ENCODE measurements around the gene C19orf12.
A peak's percentile ranks its signal among the peaks of the same experiment; 100 is the strongest.
"Not testable (repeated sequence)": the region's sequence is repeated elsewhere in the genome, so short reads cannot be mapped to it uniquely, and the experiment has no call there.

The C19orf12 gene

DNA sequence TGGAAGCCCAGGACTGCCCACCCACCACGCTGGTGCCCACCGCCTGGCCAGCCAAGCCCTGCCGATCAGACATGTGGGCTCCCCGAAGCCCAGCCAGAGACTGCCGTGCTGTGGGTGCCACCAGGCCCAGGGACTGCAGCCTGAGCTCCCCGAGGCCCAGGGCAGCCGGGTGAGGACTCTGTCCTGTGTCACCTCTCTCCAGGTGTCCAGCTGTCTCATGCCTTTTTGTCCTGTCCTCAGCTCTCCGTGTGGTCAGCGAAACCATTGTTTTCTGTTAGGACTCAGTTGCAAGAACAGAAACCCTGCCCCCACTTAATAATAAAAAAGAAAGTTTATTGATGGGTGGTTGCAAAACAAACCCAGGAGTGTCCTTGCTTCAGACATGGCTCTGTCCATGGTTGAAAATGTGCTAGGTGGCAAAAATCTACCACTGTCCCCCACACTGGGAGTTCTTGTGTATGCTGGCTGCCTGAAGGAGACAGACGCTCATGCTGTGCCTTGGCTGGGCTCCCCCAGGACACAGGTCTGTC lies 39.9 kb downstream of the C19orf12 start:
- DNase-seq: no peak

DNA sequence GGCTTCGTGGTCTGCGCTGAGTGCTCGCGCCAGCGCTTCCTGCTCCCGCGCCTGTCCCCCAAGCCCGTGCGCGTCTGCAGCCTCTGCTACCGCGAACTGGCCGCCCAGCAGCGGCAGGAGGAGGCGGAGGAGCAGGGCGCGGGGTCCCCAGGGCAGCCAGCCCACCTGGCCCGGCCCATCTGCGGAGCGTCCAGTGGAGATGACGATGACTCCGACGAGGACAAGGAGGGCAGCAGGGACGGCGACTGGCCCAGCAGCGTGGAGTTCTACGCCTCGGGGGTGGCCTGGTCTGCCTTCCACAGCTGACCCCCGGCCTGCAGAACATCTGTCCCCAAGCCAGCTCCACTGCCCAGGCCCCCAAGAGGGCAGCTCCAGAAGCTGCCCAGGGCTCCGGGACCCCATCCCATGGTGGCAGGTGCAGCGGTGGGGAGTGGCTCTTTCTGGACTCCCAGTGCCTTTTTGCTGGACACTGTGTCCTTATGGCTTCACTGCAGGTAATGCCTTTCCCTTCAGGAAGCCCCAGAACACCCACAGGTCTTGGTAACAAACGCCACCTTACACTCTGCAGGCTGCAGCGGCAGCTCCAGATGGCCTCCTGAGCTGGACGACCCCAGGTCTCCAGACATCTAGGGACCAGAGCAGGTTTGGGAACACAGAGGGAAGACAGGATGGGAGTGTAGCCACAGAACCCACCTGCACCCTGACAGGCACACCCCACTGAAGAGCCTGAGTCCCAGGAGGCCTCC lies 40.5 kb downstream of the C19orf12 start:
- no peak for DNase-seq

- no peak for DNase-seq
These were observed 41.4 kb downstream of the C19orf12 start for GRCh38 chr19:29673451-29674371.

DNA sequence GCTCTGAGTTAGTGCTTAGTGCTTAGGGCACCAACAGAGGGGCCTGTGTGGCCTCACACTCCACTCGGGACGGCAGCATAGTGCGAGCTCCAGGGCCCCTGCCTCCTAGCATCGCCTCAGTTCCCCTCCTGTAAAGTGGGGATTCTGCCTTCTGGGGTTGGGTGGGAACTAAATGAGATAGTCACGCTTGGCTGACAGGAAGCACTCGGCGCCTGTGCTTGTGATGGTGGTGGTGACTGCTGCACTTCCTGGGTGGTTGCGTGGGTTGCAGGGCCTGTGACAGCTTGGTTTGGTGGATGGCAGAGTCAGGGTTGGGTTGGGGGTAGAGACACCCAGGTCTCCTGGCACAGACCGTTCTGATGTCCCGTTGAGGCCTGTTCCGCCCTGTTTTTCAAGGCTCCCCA lies 42.1 kb downstream of the C19orf12 start:
- DNase-seq: peak; percentile 78

DNA sequence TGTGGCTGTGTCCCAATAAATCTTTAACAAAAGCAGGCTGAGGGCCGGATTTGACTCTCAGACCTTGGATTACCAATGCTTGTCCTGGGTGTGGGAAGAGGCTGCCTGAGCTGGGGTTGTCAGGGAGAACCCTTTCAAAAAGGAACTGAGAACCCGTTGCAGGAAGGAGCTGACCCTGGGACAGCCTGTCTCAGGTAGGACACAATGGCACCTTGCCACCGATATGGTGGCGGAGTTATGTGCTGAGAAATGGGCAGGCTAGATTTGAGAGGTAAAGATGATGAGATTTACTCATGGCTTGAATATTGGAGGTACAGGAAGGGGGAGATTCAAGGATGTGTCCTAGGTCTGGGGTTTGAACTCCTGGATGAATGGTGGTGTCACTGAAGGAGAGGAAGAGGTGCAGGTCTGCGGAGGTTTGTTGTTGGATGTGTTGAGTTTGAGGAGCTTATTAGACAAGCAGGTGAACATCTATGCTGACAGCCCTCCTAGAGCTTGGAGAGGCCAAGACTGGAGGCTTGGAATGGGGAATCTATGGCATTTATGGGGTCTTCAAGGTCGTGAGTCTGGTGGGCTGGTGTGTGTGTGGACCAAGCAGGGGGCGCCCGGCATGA lies 42.6 kb downstream of the C19orf12 start:
- no peak for DNase-seq

- DNase-seq: peak; percentile 92
These were observed 43.5 kb downstream of the C19orf12 start for GRCh38 chr19:29671393-29672160.

GRCh38 chr19:29671026-29671392 lies 44.1 kb downstream of the C19orf12 start:
- DNase-seq: not testable (repeated sequence)

- no peak for DNase-seq
These were observed 44.8 kb downstream of the C19orf12 start for GRCh38 chr19:29670255-29670654.

GRCh38 chr19:29668746-29669609 lies 46.1 kb downstream of the C19orf12 start:
- DNase-seq: no peak

DNA sequence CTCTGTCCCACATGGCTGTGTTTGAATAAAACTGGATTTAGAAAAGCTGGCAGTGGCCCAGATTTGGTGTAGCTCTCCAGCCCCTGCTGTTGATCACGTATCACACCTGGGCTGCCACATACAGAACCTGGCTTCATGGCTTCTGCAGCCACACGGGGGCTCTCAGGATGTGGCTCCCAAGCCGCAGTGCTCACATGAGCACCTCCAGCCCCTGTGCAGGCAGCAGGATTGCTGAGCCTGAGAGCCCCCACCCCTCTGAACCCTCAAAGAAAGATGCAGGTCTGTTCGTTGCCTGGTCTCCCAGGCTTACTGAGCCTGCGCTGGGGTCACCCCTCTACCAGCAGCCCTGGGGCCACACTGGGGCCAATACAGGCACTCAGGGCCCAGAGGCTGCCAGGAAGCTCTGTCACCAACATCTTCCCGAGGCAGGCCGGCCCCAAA lies 47.1 kb downstream of the C19orf12 start:
- peak; percentile 75 for DNase-seq

GRCh38 chr19:29667387-29667783 lies 47.7 kb downstream of the C19orf12 start:
- no peak for DNase-seq

DNA sequence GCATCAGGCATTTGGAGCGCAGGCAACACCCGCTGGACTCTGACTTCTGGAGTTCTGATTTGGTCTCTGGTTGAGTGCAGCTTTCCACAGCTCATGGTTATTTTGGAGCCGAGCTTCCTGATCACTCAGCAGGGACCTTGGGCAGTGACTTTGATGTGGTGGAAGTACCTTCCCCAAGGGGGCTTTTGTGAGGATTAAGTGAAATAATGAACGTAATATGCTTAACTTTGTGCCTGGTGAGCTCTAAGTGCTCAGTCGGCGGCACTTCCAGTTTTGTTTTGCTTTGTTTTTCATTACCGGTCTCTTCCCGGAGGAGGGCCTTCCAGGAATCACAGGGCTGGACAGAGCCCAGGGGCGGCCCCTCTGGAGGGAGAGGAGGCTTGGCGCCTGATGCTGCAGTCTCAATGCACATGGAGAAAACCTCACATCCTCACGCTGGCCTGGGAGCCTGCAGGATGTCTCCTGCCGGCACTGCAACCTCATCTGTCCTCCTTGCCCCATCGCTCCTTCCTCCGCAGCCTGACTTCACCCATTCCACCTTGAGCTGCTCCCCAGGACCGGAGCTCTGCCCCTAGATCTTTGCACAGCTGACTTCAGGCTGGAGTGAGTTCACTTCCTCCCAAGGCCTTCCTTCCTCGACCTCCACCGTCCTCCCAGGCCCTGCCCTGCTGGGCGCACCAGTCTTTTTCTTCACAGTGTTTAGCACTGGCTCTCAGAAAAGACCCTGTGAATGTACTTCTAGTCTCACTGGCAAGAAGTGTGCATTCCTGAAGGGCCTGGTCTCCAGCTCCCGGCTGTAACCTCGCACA lies 48.3 kb downstream of the C19orf12 start:
- DNase-seq: peak; percentile 43

DNA sequence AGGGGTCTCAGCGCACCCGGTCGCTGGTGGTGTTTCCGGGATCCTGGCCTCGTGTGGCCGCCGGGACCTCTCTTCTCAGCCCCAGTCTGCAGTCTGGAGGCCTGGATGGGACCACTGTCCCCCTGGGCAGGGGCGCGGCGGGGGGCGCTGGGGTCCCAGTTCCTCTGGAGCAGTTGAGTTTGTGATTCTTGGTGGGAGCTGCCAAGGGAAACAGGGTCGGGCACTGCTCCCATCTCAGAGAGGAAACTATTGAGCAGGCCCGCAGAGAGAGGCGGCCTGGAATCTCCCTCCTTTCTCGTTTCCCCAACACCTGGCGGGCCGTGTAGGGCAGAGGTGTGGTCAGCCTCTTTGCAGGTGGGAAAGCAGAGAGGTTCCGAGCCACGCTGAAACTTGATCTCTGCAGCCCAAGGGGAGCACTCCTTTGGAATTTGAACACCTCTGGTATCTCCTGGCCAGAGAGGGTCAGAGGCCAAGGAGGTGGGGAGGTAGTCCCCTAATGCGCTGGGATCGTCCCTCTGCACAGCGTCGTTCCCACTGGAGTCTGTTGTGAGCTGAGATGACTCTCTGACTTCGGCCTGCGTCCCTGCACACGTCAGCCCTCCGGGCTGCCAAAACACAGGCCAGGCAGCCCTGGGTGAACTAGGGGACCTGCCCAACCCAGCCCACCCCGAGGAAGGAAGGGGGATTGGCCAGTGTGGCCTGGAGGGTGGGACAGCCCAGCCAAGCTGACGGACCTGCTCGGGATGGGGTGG lies 49.1 kb downstream of the C19orf12 start:
- peak; percentile 37 for DNase-seq

DNA sequence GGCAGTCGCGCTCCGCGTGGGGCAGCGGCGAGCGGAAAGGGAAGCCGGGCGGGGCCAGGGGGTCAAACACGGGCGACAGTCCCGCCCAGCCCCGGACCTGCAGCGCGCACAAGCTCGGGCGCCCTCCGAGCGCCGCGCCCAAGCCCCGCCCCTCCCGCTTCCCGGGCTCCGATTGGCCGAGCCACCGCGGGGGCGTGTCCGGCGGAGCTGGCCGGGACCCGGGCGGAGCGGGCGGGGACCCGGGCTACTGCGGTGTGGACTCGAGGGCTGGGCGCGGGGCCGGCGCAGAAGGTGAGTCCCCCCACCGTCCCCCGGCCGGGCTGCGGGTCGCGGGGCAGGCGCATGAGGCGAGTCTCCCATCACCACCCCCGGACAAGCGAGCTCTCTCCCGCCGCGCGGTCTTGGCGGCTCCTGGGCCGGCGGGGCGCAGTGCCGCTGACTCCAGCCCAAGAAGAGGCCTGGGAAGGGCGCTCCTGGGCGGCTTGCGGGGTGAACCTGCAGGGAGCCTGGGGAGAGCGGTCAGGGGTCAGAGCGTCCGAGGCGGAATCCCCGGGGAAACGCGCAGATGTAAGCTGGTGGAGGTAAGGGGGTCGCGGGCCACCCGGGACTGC lies 49.7 kb downstream of the C19orf12 start, which contains the start of gene PLEKHF1:
PLEKHF1 (plus strand) TSS at position 247 of the 611 bp plus-strand sequence. CDS start 8,379 bp downstream, outside the sequence.
- DNase-seq: peak; percentile 90

GRCh38 chr19:29664753-29665214 lies 50.3 kb downstream of the C19orf12 start:
- DNase-seq: no peak

DNA sequence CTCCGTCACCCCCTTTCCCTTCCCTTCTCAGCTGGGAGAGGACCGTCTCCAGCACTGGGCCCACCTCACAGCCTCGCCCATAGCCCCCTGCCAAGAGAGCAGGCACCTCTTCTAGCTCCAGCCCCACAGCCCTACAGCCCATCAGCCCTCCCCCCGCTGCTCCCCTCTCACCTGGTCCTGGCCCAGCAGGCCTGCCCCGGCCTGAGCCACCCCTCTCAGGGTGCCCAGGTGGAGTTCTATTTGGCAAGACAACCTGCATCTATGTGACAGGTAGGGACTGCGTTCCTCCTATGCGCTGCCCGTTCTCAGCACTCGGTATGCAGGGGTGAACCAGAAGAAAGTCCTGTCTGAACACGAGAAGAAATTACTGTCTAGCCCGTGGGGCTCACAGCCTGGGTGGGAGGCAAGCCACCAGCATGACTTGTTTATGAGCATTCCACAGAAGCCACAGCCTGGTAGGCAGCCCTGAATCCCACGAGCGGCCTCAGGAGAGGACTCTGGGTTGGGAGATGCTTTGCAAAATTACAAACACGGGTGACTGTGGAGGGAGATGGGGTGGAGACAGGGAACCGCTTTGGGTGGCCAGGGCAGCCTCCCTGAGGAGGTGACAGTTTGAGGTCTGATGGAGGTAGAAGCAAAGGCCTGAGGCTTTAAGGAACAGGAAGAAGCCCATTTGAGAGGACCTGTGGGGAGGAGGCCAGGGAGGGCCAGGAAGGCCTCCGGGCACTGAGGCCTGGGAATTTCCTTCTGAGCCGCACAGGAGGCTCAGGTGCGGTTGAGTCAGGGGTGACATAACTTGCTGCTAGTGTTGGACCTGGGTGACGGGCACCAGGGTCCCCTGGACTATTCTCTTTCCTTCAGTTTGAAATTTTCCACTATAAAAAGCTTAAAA lies 51.0 kb downstream of the C19orf12 start:
- DNase-seq: no peak

GRCh38 chr19:29662604-29663404 lies 52.3 kb downstream of the C19orf12 start:
- no peak for DNase-seq

Data from NK-92 treated with Interleukin-12 subunit alpha and Interleukin-12 subunit beta, amount 100 ng/mL, for 24 hours (cell line).